GM12878 (cell line): ENCODE measurements around the gene ZNF628. TPM values are rescaled to one million over a fixed set of nuclear protein-coding genes. Genes with fewer than 3 reads are reported as not detected.
A peak's percentile ranks its signal among the peaks of the same experiment; 100 is the strongest.

ENCODE experiments used
- BRCA1 ChIP-seq: IDR thresholded peaks from 2 replicates; pipeline ENCODE4 v1.6.1; 2011; ENCODE audit warnings: low read depth, low read length, improper control_type of control experiment
- CHD1 ChIP-seq: IDR thresholded peaks from 2 replicates; pipeline ENCODE4 v1.6.1; 2012; ENCODE audit warnings: low read depth, low read length, improper control_type of control experiment
- HDAC6 ChIP-seq: fragments of 200-600 bp; sonication (generic); IDR thresholded peaks from one replicate; pipeline ENCODE4 v1.8.0; 2017; ENCODE audit warnings: antibody characterized with exemption; ENCODE audit not compliant: unreplicated experiment
- MEF2A ChIP-seq: IDR thresholded peaks from 2 replicates; pipeline ENCODE4 v1.6.1; 2011; ENCODE audit warnings: low read depth, mild to moderate bottlenecking, low read length, moderate library complexity; ENCODE audit not compliant: insufficient read depth
- MEF2B ChIP-seq: fragments of 450-650 bp; IDR thresholded peaks from 2 replicates; pipeline ENCODE4 v1.6.1; 2018; ENCODE audit warnings: mild to moderate bottlenecking, moderate library complexity; ENCODE audit not compliant: partially characterized antibody, poor library complexity, severe bottlenecking
- MTA2 ChIP-seq: fragments of 450-650 bp; IDR thresholded peaks from 2 replicates; pipeline ENCODE4 v1.6.1; 2016; ENCODE audit warnings: low read depth, mild to moderate bottlenecking, moderate library complexity
- NBN ChIP-seq: fragments of 450-650 bp; IDR thresholded peaks from 2 replicates; pipeline ENCODE4 v1.6.1; 2016
- PAX5 ChIP-seq: IDR thresholded peaks from 2 replicates; pipeline ENCODE4 v1.6.1; 2011; ENCODE audit warnings: low read depth, low read length, borderline replicate concordance
- POLR2A ChIP-seq: IDR thresholded peaks from 2 replicates; pipeline ENCODE4 v1.6.1; 2011; ENCODE audit warnings: low read depth, mild to moderate bottlenecking, low read length
- SMARCA5 ChIP-seq: fragments of 450-650 bp; IDR thresholded peaks from 2 replicates; pipeline ENCODE4 v1.6.1; 2017; ENCODE audit warnings: mild to moderate bottlenecking
- STAT1 ChIP-seq: fragments of 450-650 bp; conservative IDR thresholded peaks from 2 replicates; pipeline ENCODE4 v1.6.1; 2014; ENCODE audit warnings: antibody characterized with exemption, mild to moderate bottlenecking
- SUPT20H ChIP-seq: IDR thresholded peaks from 2 replicates; pipeline ENCODE4 v1.6.1; 2011; ENCODE audit warnings: low read depth, mild to moderate bottlenecking, low read length, moderate library complexity, borderline replicate concordance; ENCODE audit not compliant: control insufficient read depth
- TARDBP ChIP-seq: IDR thresholded peaks from 2 replicates; pipeline ENCODE4 v1.6.1; 2016; ENCODE audit warnings: borderline replicate concordance
- polyA plus RNA-seq, 11 experiments: library from polyadenylated mRNA; depleted of rRNA in 4 of 11; unstranded in 6 of 11; stranded (reverse) in 5 of 11; fragments of >200 nt; fragmentation: Nextera tagmentation in 4 of 11; fragmentation: Illumina TruSeq in 1 of 11; extraction: Ambion mirVana in 4 of 11; extraction: Trizol in 1 of 11; gene quantifications; 1 replicate in 1 of 11; 2 replicates in 10 of 11; pipeline versions ENCODE4 v1.2.1 to v1.2.3, GENCODE V29; 2011 to 2016; ENCODE audit warnings: inconsistent platforms in 2 of 11, missing spikeins in 2 of 11, low read depth in 1 of 11
- total RNA-seq, 4 experiments: library from RNA; depleted of rRNA in 3 of 4; stranded (reverse); fragments of >200 nt in 3 of 4; fragmentation: Illumina TruSeq in 1 of 4; extraction: Trizol in 1 of 4; gene quantifications; 2 replicates each; pipeline versions ENCODE4 v1.2.1 to v1.2.3, GENCODE V29; 2013 to 2021
- TF ChIP-seq, protein P1 (sequence below): fragments of 450-650 bp; IDR thresholded peaks from 2 replicates; pipeline ENCODE4 v1.6.1; 2018; ENCODE audit warnings: mild to moderate bottlenecking, low read depth, moderate library complexity; ENCODE audit not compliant: partially characterized antibody
- TF ChIP-seq, protein P2 (sequence below): IDR thresholded peaks from 2 replicates; pipeline ENCODE4 v1.6.1; 2011; ENCODE audit warnings: low read depth, mild to moderate bottlenecking, low read length, moderate library complexity, borderline replicate concordance; ENCODE audit errors: extremely low read depth
- TF ChIP-seq, protein P3 (sequence below), 3 experiments: IDR thresholded peaks in 2 of 3; conservative IDR thresholded peaks in 1 of 3; 2 replicates each; pipeline ENCODE4 v1.5.1; 2011; ENCODE audit warnings: low read depth in 3 of 3, low read length in 3 of 3, mild to moderate bottlenecking in 3 of 3, control low read depth in 2 of 3, moderate library complexity in 2 of 3, inconsistent platforms in 1 of 3, mixed read lengths in 1 of 3; ENCODE audit not compliant: control insufficient read depth in 2 of 3, insufficient read depth in 1 of 3; ENCODE audit errors: extremely low read depth in 1 of 3
- TF ChIP-seq, protein P4 (sequence below): fragments of 450-650 bp; IDR thresholded peaks from 2 replicates; pipeline ENCODE4 v1.6.1; 2017; ENCODE audit warnings: mild to moderate bottlenecking, low read depth, inconsistent platforms; ENCODE audit not compliant: poor library complexity, severe bottlenecking
- TF ChIP-seq, protein P5 (sequence below): fragments of 450-650 bp; IDR thresholded peaks from 2 replicates; pipeline ENCODE4 v1.6.1; 2017; ENCODE audit warnings: mild to moderate bottlenecking, moderate library complexity

ZNF628 gene
- total and polyA plus RNA-seq, 10 of the 15 experiments (the other 5 are each of a cell fraction or from before 2014, with no cell fraction given) = 0.04 to 11.3 (median 1.6) TPM; not detected in 1

DNA sequence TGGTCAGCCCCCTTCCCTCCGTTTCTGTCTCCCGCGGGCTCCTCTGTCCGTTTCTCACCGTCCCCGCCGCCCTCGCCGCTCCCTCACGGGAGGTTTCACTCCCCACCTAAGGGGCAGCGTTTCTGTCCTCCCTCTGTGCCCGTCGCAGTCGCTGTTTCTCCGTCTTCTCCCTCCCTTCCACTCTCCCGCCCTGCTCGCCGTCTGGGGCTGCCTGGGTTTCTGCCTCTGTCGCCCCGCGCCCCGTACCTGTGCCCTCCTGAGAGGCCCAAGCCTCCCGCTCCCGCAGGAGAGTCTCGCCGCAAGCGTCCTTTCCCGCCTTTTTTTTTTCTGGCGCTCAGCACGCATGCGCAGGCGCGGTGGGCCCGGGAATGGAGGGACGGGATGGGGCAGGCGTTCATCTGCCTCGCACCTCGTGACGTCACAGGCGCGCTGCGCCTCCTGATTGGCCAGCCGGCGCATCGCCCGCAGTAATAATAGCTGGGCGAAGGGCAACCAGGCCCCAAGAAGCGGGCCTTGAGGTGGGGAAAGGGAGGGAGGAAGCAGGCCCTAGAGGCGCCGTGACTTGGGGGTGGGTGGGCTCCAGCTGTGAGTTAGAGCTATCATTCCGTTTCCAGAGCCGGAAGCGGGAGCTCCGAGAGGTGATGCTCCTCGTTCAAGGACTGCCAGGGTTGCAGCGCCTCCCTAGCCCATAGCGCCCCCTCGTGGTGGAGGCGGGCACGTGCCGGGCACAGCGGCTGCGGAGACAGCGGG is 27.3 kb downstream of the ZNF628 start (continued):
- TF ChIP-seq MEF2B (no peak), POLR2A (peak; percentile 50; the same call in 1 of the 2 replicates), TARDBP (no peak; the same call in 1 of the 2 replicates), MEF2A (0 out of 2 replicates have a peak, but pooled peaks have one; percentile 8), BRCA1 (peak; percentile 50; the same call in 1 of the 2 replicates), SMARCA5 (peak; percentile 77), CHD1 (no peak), STAT1 (no peak), NBN (peak; percentile 100), PAX5 (no peak), MTA2 (no peak), SUPT20H (no peak), HDAC6 (no peak)
- TF ChIP-seq, protein P1, sequence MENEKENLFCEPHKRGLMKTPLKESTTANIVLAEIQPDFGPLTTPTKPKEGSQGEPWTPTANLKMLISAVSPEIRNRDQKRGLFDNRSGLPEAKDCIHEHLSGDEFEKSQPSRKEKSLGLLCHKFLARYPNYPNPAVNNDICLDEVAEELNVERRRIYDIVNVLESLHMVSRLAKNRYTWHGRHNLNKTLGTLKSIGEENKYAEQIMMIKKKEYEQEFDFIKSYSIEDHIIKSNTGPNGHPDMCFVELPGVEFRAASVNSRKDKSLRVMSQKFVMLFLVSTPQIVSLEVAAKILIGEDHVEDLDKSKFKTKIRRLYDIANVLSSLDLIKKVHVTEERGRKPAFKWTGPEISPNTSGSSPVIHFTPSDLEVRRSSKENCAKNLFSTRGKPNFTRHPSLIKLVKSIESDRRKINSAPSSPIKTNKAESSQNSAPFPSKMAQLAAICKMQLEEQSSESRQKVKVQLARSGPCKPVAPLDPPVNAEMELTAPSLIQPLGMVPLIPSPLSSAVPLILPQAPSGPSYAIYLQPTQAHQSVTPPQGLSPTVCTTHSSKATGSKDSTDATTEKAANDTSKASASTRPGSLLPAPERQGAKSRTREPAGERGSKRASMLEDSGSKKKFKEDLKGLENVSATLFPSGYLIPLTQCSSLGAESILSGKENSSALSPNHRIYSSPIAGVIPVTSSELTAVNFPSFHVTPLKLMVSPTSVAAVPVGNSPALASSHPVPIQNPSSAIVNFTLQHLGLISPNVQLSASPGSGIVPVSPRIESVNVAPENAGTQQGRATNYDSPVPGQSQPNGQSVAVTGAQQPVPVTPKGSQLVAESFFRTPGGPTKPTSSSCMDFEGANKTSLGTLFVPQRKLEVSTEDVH = peak; percentile 86
- TF ChIP-seq, protein P2, sequence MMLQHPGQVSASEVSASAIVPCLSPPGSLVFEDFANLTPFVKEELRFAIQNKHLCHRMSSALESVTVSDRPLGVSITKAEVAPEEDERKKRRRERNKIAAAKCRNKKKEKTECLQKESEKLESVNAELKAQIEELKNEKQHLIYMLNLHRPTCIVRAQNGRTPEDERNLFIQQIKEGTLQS = no peak
- TF ChIP-seq, protein P3, sequence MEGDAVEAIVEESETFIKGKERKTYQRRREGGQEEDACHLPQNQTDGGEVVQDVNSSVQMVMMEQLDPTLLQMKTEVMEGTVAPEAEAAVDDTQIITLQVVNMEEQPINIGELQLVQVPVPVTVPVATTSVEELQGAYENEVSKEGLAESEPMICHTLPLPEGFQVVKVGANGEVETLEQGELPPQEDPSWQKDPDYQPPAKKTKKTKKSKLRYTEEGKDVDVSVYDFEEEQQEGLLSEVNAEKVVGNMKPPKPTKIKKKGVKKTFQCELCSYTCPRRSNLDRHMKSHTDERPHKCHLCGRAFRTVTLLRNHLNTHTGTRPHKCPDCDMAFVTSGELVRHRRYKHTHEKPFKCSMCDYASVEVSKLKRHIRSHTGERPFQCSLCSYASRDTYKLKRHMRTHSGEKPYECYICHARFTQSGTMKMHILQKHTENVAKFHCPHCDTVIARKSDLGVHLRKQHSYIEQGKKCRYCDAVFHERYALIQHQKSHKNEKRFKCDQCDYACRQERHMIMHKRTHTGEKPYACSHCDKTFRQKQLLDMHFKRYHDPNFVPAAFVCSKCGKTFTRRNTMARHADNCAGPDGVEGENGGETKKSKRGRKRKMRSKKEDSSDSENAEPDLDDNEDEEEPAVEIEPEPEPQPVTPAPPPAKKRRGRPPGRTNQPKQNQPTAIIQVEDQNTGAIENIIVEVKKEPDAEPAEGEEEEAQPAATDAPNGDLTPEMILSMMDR (IDR thresholded peaks at IDR 0.05 in 2 of 3, conservative IDR thresholded peaks at IDR 0.05 in 1 of 3; ENCODE audit: control insufficient read depth in 2 of 3, extremely low read depth in 1 of 3, insufficient read depth in 1 of 3, low read depth in 3 of 3, low read length in 3 of 3) = peak; percentile 94 to 99 (median 95)
- TF ChIP-seq, protein P4, sequence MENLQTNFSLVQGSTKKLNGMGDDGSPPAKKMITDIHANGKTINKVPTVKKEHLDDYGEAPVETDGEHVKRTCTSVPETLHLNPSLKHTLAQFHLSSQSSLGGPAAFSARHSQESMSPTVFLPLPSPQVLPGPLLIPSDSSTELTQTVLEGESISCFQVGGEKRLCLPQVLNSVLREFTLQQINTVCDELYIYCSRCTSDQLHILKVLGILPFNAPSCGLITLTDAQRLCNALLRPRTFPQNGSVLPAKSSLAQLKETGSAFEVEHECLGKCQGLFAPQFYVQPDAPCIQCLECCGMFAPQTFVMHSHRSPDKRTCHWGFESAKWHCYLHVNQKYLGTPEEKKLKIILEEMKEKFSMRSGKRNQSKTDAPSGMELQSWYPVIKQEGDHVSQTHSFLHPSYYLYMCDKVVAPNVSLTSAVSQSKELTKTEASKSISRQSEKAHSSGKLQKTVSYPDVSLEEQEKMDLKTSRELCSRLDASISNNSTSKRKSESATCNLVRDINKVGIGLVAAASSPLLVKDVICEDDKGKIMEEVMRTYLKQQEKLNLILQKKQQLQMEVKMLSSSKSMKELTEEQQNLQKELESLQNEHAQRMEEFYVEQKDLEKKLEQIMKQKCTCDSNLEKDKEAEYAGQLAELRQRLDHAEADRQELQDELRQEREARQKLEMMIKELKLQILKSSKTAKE = no peak
- TF ChIP-seq, protein P5, sequence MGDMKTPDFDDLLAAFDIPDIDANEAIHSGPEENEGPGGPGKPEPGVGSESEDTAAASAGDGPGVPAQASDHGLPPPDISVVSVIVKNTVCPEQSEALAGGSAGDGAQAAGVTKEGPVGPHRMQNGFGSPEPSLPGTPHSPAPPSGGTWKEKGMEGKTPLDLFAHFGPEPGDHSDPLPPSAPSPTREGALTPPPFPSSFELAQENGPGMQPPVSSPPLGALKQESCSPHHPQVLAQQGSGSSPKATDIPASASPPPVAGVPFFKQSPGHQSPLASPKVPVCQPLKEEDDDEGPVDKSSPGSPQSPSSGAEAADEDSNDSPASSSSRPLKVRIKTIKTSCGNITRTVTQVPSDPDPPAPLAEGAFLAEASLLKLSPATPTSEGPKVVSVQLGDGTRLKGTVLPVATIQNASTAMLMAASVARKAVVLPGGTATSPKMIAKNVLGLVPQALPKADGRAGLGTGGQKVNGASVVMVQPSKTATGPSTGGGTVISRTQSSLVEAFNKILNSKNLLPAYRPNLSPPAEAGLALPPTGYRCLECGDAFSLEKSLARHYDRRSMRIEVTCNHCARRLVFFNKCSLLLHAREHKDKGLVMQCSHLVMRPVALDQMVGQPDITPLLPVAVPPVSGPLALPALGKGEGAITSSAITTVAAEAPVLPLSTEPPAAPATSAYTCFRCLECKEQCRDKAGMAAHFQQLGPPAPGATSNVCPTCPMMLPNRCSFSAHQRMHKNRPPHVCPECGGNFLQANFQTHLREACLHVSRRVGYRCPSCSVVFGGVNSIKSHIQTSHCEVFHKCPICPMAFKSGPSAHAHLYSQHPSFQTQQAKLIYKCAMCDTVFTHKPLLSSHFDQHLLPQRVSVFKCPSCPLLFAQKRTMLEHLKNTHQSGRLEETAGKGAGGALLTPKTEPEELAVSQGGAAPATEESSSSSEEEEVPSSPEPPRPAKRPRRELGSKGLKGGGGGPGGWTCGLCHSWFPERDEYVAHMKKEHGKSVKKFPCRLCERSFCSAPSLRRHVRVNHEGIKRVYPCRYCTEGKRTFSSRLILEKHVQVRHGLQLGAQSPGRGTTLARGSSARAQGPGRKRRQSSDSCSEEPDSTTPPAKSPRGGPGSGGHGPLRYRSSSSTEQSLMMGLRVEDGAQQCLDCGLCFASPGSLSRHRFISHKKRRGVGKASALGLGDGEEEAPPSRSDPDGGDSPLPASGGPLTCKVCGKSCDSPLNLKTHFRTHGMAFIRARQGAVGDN = peak; percentile 12; the same call in 1 of the 2 replicates
